Renal pelvis (tissue), 4 donors: ENCODE results near the gene OLIG1. TPM values are rescaled to one million over a fixed set of nuclear protein-coding genes. Genes with fewer than 3 reads are reported as not detected.

Source experiments
- DNase-seq: peaks from one replicate; pipeline ENCODE4 v3.0.0-alpha.2; 2013
- polyA plus RNA-seq, 3 donors: library from polyadenylated mRNA; unstranded; fragments of 120-200 nt; gene quantifications; one replicate each; pipeline ENCODE4 v1.2.1, GENCODE V29; 2013; ENCODE audit not compliant: insufficient read length in 3 of 3

The OLIG1 gene
- polyA plus RNA-seq, 3 donors: 0.12 to 1.0 (median 0.41) TPM

DNA sequence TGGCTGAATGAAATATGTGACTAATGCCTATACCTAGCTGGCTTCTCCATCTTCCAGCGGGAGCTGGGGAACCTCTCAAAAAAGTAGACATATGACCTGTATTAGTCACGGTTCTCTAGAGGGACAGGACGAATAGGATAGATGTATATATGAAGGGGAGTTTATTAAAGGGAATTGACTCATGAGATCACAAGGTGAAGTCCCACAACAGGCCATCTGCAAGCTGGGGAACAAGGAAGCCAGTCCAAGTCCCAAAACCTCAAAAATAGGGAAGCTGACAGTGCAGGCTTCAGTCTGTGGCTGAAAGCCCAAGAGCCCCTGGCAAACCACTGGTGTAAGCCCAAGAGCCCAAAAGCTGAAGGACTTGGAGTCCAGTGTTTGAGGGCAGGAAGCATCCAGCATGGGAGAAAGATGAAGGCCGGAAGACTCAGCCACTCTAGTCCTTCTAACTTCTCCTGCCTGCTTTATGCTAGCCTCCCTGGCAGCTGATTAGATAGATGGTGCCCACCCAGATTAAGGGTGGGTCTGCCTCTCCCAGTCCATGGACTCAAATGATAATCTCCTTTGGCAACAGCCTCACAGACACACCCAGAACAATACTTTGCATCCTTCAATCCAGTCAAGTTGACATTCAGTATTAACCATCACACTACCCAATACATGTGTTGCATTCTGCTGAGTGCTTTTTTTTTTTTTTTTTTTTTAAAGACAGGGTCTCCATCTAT lies 19.6 kb downstream of the OLIG1 start:
- DNase-seq: no peak

GRCh38 chr21:33096426-33096825 lies 26.5 kb downstream of the OLIG1 start:
- DNase-seq: no peak

GRCh38 chr21:33099131-33099530 lies 29.2 kb downstream of the OLIG1 start:
- no peak for DNase-seq

DNA sequence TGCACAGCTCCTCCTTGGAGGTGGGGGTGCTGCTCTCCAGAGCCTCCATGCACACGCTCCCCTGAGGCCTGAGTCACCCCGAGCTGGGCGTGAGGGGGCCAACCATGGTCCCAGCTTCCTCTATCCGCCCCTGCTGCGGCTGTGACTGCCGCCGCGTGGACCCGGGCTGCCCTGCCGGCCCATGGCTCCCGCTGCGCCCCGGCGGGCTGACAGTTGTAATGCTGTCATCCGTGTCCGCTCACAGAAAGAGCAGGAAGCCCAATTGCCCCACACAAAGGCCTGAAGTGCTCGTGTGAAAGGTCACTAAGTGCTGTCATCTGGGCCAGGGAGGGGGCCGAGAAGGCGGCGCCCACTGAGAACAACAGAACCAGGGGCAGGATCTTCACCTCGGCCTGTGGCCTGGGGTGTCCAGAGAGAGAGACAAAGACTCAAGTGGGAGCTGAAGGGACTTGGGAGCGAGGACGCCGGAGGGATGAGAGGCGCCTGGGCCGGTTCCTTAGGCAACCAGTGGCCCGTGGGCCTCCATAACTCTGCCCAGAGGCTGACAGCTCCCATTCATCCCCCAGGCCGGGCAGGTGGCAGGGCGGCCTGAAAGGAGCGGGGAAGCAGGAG lies 31.5 kb downstream of the OLIG1 start:
- no peak for DNase-seq

GRCh38 chr21:33105088-33105487 lies 35.1 kb downstream of the OLIG1 start:
- DNase-seq: no peak

DNA sequence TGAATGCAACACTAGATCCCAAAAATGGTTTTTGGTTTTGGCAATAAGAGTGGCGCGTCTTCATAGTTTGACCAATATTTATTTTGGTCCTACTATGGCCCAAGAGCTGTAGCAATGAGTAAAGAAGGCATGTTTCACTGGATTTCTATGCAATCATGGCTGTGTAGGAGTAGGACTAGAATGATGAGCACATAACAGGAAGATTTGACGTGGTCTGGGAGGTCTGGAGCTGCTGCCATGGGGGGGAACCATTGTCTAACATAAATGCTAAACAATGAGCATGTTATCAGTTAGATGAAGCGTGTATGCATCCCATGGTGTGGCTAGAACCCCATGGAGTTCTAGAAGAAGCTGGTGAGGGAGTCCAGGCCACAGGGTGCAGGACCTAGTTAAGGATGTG lies 38.3 kb downstream of the OLIG1 start:
- no peak for DNase-seq

- DNase-seq: peak; percentile 75
Measured at GRCh38 chr21:33109574-33110339, 39.8 kb downstream of the OLIG1 start.

GRCh38 chr21:33110340-33110715 lies 40.4 kb downstream of the OLIG1 start:
- no peak for DNase-seq

- DNase-seq: no peak
Measured at GRCh38 chr21:33111577-33111976, 41.6 kb downstream of the OLIG1 start.

GRCh38 chr21:33112151-33112550 lies 42.2 kb downstream of the OLIG1 start:
- DNase-seq: no peak

DNA sequence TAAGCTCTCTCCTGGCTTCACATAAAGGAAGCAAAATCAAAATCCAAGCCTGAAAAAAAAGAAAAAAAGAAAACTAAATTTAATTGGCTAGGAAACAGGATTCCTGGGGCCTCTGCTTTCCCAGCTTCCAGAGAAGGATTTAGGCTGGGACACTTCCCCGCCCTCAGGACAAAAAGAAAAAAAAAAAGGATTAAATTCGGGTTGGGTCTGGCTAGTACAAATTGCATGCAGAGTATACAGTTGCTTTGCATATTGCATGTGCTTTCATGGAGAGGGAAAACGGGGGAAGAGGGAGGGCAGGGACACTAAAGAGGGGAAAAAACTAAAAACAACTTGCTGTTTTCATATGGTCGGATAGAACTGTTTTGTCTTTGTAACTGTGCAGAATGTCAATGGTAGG lies 42.7 kb downstream of the OLIG1 start:
- no peak for DNase-seq

DNA sequence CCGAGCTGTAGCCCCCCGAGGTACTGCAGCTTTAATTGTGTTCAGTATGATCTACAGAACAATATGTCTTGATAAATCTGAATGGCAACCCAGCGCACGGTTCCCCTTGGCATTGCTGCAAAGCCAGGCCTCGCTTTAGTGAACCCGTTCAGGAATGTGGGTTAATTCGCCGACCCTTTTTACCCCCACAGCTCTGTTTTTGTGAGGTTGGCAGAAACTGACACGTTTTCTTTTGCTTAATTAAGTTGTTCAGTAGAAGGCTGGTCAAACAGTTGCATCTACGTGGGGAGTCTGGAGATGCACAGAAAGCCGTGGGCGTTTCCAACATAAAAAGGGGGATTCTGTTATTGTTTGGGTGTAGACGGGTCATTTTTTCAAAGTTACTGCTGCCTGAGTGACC lies 43.2 kb downstream of the OLIG1 start:
- no peak for DNase-seq

DNA sequence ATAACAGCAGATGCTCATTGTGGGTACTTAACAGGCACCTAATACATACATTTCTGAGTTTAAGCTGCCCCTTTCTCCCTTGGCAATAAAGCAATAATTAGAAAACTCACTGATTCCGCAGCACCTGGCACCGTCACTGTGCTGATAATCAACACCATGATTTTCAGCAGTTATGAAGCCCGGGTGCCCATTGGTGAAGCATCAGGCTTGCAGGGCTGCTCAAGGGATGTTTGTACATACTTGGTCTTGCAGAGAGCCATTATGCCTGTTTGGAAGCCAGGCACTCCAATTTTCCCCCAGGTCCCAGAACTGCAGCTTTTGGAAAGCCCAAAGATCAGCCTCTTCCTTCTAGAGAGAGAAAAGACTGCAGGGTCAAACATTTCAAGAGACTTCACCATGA lies 44.3 kb downstream of the OLIG1 start:
- no peak for DNase-seq

- DNase-seq: no peak
Measured at GRCh38 chr21:33115631-33116510, 45.9 kb downstream of the OLIG1 start.

DNA sequence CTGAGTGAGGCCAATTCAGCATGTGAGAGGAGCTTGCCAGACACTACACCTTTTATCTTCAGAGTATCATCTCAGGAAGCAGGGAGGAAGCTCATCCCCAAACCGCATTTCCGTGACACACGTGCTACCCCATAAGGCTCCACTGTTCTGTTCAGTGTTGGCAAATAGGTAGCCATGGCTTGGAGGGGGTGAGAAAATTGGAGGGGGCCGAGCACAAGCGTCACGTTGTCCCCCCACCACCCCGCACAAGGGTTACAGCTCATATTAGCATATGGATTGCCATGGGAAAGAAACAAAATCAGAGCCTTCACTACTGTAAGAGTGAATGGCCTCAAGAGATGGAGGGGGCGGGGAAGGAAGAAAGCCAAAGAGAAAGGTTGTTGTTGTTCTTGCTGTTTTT lies 46.7 kb downstream of the OLIG1 start:
- DNase-seq: no peak

DNA sequence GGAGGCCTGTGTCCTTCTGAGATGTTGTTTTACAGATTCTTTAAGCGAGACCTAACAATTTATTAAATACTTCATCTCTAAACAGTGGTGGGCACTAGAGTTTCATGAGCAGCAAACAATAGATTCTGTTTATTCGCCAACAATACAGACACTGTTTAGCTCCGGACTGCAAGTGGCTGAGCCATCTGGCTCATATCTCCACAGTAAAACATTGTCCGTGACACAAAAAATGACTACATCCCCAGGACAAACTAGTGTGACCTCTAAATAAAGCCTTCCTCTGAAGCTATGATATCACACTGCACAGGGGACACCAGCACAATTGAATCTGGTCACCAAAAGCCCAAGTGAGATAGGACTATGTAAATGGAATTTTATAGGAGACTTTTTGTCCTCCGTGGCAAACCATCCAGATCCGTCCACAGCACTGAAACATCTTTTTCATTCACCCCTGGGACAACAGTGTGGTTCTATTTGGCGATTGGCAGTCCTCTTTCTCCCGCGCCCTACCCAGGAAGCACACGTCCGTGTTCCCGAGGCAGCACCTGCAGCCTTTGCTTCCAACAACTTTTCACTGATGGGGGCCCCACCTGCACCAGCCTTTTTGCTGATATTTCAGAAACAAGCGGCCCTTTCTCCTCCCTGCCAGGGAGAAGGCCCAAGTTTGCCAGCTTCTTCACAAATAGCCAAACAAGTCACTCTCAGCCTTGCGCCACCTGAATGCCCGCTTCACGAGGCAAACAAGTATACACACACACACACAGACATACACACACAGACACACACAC lies 47.4 kb downstream of the OLIG1 start:
- DNase-seq: no peak

Other genes with a start within 250 kb of the OLIG1 start
- gene OLIG2, start 44.2 kb upstream of the OLIG1 start, polyA plus RNA-seq: under 1 TPM in 1 of 3 donors, not detected in 2; 0.20 TPM
- 10 to 100 TPM; 14.9 to 21.8 (median 15.2) TPM for gene IFNAR2, start 159.8 kb downstream of the OLIG1 start, polyA plus RNA-seq
- 10 to 100 TPM; 24.2 to 27.6 (median 26.2) TPM for gene IL10RB, start 196.2 kb downstream of the OLIG1 start, polyA plus RNA-seq